ENCODE measurements around the gene PRKCH.

Gene PRKCH

DNA sequence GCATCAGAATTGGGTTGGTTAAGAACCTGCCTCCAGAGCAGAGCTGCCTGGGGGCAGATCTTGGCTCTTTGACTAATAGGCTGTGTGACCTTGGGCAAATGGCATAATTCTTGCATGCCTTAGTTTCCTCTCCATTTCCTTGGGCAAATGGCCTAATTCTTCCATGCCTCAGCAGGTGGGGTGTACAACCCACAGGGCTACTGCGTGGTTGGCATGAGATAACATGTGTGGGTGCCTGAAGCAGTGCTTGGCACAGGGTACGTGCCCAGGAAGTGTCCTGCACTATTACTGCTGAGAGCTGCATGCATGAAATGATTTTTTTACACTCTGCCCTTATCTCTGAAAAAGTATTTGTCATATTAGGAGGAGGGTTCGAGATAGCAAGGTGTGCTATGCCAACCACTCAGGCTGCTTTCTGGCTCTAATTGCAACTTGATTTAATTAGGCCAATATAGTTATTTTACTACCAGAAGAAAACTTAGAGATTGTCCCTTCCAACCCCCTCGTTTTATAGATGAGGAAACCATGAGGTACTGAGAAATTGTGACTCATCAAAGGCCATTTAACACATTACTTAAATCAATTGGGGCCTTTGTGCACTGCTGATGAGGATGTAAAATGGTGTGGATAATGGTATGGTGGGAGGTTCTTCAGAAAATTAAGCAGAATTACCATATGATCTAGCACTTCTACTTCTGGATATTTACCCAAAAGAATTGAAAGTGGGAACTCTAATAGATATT is 212.3 kb downstream of the PRKCH start:
- ATAC-seq = no peak
- no peak for TF ChIP-seq ISL1 (CRISPR knock-in tag; IDR thresholded peaks at IDR 0.05)
- no peak for TF ChIP-seq PPARA (CRISPR knock-in tag; IDR thresholded peaks at IDR 0.05; ENCODE audit: borderline replicate concordance)
- no peak for TF ChIP-seq SNAI2 (CRISPR knock-in tag; IDR thresholded peaks at IDR 0.05)
- TF ChIP-seq ESRRG (CRISPR knock-in tag; IDR thresholded peaks at IDR 0.05) = no peak
- TF ChIP-seq ZC3H10 (CRISPR knock-in tag; IDR thresholded peaks at IDR 0.05) = no peak
- TF ChIP-seq ARNTL (CRISPR knock-in tag; IDR thresholded peaks at IDR 0.05; ENCODE audit: borderline replicate concordance, low read depth) = no peak
- no peak for TF ChIP-seq ZNF565 (CRISPR knock-in tag; conservative IDR thresholded peaks at IDR 0.05; ENCODE audit: low read depth)
- no peak for TF ChIP-seq CSDC2 (CRISPR knock-in tag; IDR thresholded peaks at IDR 0.05)
- TF ChIP-seq, protein P1, sequence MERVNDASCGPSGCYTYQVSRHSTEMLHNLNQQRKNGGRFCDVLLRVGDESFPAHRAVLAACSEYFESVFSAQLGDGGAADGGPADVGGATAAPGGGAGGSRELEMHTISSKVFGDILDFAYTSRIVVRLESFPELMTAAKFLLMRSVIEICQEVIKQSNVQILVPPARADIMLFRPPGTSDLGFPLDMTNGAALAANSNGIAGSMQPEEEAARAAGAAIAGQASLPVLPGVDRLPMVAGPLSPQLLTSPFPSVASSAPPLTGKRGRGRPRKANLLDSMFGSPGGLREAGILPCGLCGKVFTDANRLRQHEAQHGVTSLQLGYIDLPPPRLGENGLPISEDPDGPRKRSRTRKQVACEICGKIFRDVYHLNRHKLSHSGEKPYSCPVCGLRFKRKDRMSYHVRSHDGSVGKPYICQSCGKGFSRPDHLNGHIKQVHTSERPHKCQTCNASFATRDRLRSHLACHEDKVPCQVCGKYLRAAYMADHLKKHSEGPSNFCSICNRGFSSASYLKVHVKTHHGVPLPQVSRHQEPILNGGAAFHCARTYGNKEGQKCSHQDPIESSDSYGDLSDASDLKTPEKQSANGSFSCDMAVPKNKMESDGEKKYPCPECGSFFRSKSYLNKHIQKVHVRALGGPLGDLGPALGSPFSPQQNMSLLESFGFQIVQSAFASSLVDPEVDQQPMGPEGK (CRISPR knock-in tag; IDR thresholded peaks at IDR 0.05; ENCODE audit: borderline replicate concordance) = no peak
- no peak for TF ChIP-seq OSR1 (CRISPR knock-in tag; IDR thresholded peaks at IDR 0.05)

DNA sequence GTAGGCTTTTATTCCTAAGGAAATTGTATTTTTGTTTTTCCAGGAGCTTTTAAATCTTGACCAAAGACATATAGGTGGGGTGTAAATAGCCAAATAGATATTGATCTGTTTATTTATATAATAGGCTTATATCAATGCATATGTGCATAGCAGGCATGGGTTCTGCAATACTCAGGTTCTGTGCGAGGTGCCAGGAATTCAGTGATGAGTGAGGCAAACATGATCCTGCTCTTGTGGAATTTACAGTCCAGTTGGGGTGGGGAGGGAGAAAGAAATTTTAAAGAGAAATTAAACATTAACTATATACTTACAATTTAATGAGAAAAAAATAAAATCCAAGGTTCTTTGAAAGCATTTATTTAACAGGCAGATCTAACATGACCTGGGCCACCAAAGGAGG is 213.7 kb downstream of the PRKCH start:
- no peak for ATAC-seq
- TF ChIP-seq BACH2 (CRISPR knock-in tag; IDR thresholded peaks at IDR 0.05; ENCODE audit: borderline replicate concordance) = no peak
- no peak for TF ChIP-seq ISL1 (CRISPR knock-in tag; IDR thresholded peaks at IDR 0.05)
- TF ChIP-seq ESRRG (CRISPR knock-in tag; IDR thresholded peaks at IDR 0.05) = no peak

GRCh38 chr14:61535458-61535857 is 214.1 kb downstream of the PRKCH start:
- TF ChIP-seq ISL1 (CRISPR knock-in tag; IDR thresholded peaks at IDR 0.05) (no peak), ESRRG (CRISPR knock-in tag; IDR thresholded peaks at IDR 0.05) (no peak), OSR1 (CRISPR knock-in tag; IDR thresholded peaks at IDR 0.05) (no peak), RARB (CRISPR knock-in tag; IDR thresholded peaks at IDR 0.05) (no peak), ZFP30 (CRISPR knock-in tag; IDR thresholded peaks at IDR 0.05) (no peak), BACH2 (CRISPR knock-in tag; IDR thresholded peaks at IDR 0.05; ENCODE audit: borderline replicate concordance) (no peak), GLIS3 (CRISPR knock-in tag; IDR thresholded peaks at IDR 0.05) (no peak), TOX (CRISPR knock-in tag; IDR thresholded peaks at IDR 0.05; ENCODE audit: borderline replicate concordance) (no peak), ZNF565 (CRISPR knock-in tag; conservative IDR thresholded peaks at IDR 0.05; ENCODE audit: low read depth) (no peak), ZC3H10 (CRISPR knock-in tag; IDR thresholded peaks at IDR 0.05) (no peak), CSDC2 (CRISPR knock-in tag; IDR thresholded peaks at IDR 0.05) (no peak), TCF4 (CRISPR knock-in tag; IDR thresholded peaks at IDR 0.05; ENCODE audit: borderline replicate concordance) (no peak), SNAI2 (CRISPR knock-in tag; IDR thresholded peaks at IDR 0.05) (no peak), ZNF8 (CRISPR knock-in tag; IDR thresholded peaks at IDR 0.05) (no peak), ARNTL (CRISPR knock-in tag; IDR thresholded peaks at IDR 0.05; ENCODE audit: borderline replicate concordance, low read depth) (no peak), ZFP3 (CRISPR knock-in tag; IDR thresholded peaks at IDR 0.05) (no peak), PPARA (CRISPR knock-in tag; IDR thresholded peaks at IDR 0.05; ENCODE audit: borderline replicate concordance) (no peak), ZNF70 (CRISPR knock-in tag; IDR thresholded peaks at IDR 0.05) (no peak)
- TF ChIP-seq, protein P2, sequence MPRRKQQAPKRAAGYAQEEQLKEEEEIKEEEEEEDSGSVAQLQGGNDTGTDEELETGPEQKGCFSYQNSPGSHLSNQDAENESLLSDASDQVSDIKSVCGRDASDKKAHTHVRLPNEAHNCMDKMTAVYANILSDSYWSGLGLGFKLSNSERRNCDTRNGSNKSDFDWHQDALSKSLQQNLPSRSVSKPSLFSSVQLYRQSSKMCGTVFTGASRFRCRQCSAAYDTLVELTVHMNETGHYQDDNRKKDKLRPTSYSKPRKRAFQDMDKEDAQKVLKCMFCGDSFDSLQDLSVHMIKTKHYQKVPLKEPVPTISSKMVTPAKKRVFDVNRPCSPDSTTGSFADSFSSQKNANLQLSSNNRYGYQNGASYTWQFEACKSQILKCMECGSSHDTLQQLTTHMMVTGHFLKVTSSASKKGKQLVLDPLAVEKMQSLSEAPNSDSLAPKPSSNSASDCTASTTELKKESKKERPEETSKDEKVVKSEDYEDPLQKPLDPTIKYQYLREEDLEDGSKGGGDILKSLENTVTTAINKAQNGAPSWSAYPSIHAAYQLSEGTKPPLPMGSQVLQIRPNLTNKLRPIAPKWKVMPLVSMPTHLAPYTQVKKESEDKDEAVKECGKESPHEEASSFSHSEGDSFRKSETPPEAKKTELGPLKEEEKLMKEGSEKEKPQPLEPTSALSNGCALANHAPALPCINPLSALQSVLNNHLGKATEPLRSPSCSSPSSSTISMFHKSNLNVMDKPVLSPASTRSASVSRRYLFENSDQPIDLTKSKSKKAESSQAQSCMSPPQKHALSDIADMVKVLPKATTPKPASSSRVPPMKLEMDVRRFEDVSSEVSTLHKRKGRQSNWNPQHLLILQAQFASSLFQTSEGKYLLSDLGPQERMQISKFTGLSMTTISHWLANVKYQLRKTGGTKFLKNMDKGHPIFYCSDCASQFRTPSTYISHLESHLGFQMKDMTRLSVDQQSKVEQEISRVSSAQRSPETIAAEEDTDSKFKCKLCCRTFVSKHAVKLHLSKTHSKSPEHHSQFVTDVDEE (CRISPR knock-in tag; IDR thresholded peaks at IDR 0.05) = no peak
- TF ChIP-seq, protein P1 (CRISPR knock-in tag; IDR thresholded peaks at IDR 0.05; ENCODE audit: borderline replicate concordance) = no peak
- no peak for ATAC-seq

All from SK-N-SH treated with all-trans-retinoic acid at 6 μM for 48 hours (cell line).